NK-92 (cell line): ENCODE data around the gene SHISA8.

Source experiments
- DNase-seq: peaks from one replicate; lab custom pipeline; 2025; ENCODE audit not compliant: unreplicated experiment; lab: John Stamatoyannopoulos, UW

Gene SHISA8

GRCh38 chr22:41934284-41935014, 19.6 kb upstream of the SHISA8 start:
- DNase-seq: no peak

- no peak for DNase-seq
These were observed 18.7 kb upstream of the SHISA8 start for GRCh38 chr22:41933411-41934177.

- DNase-seq: no peak
These were observed 17.5 kb upstream of the SHISA8 start for GRCh38 chr22:41932353-41932752.

DNA sequence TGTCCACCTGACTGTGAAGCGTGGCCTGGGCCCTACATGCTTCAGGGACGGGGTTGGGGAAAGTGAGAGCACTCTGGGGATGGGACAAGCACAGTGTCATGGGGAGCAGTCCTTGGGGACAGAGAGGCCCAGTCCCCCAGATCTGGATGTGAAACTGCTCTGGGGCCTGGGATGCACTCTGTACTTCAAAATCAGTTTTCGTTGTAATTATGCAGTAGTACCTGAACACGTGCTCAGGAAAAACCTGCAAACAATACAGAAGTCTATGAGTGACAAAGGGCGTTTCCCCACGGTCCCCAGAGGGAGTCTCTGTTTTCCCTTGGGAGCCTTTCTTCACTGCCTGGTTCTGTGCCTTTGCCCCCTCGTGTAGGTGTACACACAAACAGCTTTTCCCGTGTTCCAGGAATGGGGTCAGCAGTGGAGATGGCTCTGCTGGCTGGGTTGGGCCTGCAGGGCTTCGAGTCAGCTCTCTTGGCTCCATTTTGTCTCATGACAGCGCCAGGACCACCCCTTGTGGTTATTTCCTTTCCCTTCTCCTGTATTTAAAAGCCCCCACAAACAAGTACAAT, 16.9 kb upstream of the SHISA8 start:
- no peak for DNase-seq

DNA sequence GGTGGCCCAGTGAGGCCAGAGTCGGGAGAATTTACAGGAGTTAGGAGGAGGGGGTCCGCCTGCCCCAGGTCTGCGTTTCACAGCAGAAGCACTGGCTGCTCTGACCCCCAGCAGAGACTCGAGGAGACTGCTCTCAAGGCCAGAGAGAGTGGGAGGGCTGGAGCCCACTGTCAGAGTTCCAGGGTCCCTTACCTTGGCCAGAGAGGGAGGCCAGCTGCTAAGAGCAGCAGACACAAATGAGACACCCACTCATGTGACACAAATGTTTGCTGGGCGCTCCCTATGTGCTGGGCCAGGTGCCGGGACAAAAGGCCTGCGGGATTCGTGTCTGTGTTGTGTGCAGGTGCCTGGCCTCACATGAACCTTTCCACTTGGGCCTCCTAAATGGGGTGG, 14.5 kb upstream of the SHISA8 start:
- no peak for DNase-seq

- DNase-seq: no peak
These were observed 13.9 kb upstream of the SHISA8 start for GRCh38 chr22:41928593-41929417.

DNA sequence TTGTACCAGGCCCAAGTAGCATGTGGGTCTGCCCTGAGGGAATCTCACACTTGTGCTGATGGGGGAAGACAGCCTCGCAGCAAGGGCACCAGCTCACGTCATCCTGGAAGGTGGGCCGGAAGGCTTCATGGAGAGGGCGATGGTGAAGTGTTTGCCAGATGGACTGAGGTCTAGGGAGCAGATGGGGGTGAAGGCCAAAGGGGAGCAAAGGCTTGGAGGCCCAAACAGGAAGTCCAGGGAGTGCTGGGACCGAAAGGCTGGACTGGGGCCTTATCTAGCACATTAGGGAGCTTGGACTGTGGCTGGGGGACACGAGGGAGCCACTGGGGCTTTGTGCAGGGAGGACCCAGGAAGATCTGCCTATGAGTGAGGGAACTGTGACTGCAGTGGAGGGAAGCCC, 12.9 kb upstream of the SHISA8 start:
- DNase-seq: no peak

- no peak for DNase-seq
These were observed 11.0 kb upstream of the SHISA8 start for GRCh38 chr22:41925783-41926460.

GRCh38 chr22:41923595-41924276, 8.9 kb upstream of the SHISA8 start:
- DNase-seq: no peak

DNA sequence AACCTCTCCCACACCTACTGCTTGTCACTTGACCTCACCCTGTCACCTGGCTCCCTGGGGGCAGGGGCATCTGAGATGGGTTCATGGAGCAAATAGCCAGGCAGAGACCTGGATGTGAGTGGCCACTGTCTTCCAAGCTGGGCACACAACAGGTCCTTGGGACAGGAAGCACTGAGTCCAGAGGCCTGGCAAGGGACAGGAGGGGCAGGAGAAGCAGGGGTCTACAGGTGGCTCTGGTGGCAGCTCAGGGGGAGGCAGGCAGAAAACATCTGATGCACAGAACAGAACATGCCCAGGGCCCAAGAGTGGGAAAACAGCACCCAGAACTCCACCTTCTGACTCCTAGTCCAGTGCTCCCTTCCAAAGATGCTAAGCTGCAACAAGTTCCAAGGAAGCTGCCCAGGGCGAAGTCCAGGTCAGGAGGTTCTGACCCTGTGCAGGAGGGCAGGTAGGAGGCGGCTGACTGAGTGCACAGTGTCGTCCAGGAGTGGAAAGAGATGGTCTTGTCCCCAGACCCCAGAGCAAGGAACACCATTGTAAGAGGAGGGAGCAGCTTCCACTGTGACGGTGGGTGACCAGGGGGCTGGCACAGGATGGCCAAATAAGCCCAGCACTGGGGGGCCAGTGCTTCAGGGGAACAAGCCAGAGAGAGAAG, 8.2 kb upstream of the SHISA8 start:
- no peak for DNase-seq

DNA sequence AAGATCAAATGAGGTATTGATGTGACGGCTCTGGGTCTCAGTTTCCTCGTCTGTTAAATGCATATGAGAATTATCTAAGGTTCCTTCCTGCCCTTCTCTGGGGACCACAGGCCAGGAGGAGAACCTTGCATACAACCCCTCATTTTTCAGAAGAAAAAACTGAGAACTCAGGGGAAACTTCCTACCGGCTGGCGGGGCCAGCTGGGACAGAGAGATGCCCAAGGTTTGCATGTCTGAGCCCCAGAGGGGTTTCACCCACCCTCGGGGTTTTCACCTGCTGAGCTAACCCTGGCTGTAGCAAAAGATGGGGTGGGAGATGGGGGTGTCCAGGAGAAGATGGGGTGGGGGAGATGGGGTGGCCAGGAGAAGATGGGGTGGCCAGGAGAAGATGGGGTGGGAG, 7.5 kb upstream of the SHISA8 start:
- no peak for DNase-seq

DNA sequence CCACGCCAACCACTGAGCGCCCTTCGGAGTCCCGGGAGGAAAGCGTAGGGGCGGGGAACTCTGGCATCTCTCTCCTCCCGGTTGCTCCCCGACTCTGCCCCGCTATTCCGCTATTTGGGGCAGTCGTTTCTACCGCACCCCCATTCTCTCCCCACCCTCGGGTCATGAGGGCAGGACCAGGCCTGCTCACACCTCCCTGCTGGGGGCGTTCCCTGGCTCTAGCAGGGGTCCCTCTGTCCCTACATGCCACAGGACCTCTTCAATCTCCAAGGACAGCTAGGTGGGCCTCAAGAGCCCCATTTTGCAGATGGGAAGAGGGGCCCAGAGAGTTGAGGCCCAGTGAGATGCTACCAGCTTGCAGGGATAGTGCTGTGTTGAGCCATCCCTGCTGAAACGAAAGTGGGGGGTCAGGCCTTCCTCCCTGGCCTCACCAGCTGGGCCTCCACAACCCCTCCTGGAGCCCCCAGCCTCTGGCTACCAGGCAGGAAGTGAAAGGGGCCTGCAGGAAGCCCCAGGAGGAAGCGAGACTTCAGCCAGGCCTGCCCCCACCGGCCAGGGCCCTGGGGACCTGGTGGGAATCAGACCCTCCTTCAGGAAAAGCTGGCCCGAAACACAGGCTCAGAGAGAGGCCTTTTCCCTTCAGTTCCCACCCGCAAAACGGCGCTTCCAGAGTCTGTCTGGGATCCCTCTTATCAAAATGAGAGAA, 5.5 kb upstream of the SHISA8 start:
- DNase-seq: no peak

DNA sequence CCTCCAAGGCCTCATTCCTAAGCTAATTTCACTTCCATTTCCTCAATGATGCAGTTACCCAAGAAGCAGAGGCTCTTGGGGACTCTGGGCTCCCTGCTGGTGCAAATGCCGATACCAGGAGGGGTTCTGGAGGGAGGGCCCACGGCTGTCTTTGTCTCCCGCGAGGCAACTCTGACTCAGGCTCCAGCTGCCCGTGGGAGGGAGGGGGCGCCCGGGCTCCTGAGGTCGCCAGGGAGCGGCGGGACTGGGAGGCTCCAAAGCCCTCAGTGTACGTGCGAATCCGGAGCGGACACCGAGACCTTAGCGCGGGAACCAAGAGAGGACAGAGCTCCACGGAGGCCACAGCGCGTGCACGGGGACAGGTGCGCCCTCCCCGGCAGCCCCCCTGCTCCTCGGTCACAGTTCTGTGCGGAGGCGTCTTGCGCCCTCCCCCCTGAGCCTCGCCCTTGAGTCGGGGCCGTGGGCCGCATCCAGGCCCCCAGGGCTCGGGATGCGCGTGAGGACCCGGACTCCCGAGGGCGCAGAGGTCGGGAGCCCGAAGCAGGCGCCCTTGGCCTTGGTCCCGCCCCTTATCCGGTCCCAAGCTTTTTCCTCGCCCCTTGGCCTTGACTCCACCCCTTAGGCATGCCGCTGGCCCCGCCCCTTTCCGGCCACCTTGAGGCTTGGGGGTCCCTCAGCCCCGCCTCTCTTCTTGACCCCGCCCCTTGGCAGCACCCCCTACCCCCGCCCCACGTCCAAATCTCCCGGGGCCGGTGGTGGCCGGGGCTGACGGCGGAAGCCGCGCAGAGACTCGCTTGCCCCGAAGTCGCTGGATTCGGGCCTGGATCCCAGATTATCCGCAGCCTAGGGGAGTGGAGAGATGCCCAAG, 4.7 kb upstream of the SHISA8 start:
- no peak for DNase-seq

GRCh38 chr22:41917903-41918791, 3.3 kb upstream of the SHISA8 start:
- no peak for DNase-seq

- no peak for DNase-seq
These were observed 2.6 kb upstream of the SHISA8 start for GRCh38 chr22:41917375-41917902.

GRCh38 chr22:41916745-41917358, 2.0 kb upstream of the SHISA8 start:
- no peak for DNase-seq
